PFSK-1 (cell line): ENCODE measurements around the gene POLR3GL.

ENCODE experiments used
- POLR2AphosphoS5 ChIP-seq: IDR thresholded peaks from 2 replicates; pipeline ENCODE4 v1.6.1; 2012; ENCODE audit warnings: low read depth, mild to moderate bottlenecking, control low read depth, low read length, moderate library complexity
- SIN3A ChIP-seq: IDR thresholded peaks from 2 replicates; pipeline ENCODE4 v1.6.1; 2012; ENCODE audit warnings: mild to moderate bottlenecking, low read length, moderate library complexity, borderline replicate concordance; ENCODE audit not compliant: insufficient read depth
- TAF1 ChIP-seq: IDR thresholded peaks from 2 replicates; pipeline ENCODE4 v1.6.1; 2012; ENCODE audit warnings: low read length, control low read depth, borderline replicate concordance; ENCODE audit not compliant: insufficient read depth
- TF ChIP-seq, protein P1 (sequence below), 2 experiments: IDR thresholded peaks; 2 replicates each; pipeline versions ENCODE4 v1.6.1 to v1.8.0; 2011 to 2012; ENCODE audit warnings: low read depth in 2 of 2, low read length in 2 of 2, control low read depth in 1 of 2, inconsistent platforms in 1 of 2, mild to moderate bottlenecking in 1 of 2, moderate library complexity in 1 of 2; ENCODE audit not compliant: insufficient read depth in 1 of 2

DNA sequence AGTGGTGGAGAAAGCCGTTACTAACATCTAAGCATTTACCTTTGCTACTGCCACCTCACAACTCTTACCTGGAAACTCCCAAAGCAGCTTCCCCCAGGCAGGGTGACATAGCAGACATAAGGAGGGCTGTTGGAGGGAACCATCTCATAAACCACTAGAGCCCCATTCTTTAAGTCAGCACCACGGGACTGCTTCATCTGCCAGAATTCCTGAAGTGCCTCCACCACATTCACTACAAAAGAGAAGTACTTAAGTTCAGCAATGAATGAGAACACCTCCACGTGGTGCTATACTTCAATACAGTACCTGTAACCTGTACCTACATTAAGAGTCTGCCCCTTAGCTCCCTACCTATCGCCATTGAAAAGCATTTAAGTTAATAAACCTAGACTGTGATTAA, 16.9 kb upstream of the POLR3GL start:
- TF ChIP-seq POLR2AphosphoS5 (no peak), TAF1 (no peak), SIN3A (no peak)
- TF ChIP-seq, protein P1, sequence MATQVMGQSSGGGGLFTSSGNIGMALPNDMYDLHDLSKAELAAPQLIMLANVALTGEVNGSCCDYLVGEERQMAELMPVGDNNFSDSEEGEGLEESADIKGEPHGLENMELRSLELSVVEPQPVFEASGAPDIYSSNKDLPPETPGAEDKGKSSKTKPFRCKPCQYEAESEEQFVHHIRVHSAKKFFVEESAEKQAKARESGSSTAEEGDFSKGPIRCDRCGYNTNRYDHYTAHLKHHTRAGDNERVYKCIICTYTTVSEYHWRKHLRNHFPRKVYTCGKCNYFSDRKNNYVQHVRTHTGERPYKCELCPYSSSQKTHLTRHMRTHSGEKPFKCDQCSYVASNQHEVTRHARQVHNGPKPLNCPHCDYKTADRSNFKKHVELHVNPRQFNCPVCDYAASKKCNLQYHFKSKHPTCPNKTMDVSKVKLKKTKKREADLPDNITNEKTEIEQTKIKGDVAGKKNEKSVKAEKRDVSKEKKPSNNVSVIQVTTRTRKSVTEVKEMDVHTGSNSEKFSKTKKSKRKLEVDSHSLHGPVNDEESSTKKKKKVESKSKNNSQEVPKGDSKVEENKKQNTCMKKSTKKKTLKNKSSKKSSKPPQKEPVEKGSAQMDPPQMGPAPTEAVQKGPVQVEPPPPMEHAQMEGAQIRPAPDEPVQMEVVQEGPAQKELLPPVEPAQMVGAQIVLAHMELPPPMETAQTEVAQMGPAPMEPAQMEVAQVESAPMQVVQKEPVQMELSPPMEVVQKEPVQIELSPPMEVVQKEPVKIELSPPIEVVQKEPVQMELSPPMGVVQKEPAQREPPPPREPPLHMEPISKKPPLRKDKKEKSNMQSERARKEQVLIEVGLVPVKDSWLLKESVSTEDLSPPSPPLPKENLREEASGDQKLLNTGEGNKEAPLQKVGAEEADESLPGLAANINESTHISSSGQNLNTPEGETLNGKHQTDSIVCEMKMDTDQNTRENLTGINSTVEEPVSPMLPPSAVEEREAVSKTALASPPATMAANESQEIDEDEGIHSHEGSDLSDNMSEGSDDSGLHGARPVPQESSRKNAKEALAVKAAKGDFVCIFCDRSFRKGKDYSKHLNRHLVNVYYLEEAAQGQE (IDR thresholded peaks at IDR 0.05; ENCODE audit: insufficient read depth in 1 of 2, low read depth in 2 of 2, low read length in 2 of 2) = no peak
